Measurements from ENCODE around the gene COG5. TPM values are rescaled to one million over a fixed set of nuclear protein-coding genes. Genes with fewer than 3 reads are reported as not detected.

The COG5 gene
- total and polyA plus RNA-seq, 8 donors, result 4.1 to 34.7 (median 26.5) TPM

GRCh38 chr7:107354640-107355039, 209.1 kb downstream of the COG5 start:
- TF ChIP-seq, protein P1, sequence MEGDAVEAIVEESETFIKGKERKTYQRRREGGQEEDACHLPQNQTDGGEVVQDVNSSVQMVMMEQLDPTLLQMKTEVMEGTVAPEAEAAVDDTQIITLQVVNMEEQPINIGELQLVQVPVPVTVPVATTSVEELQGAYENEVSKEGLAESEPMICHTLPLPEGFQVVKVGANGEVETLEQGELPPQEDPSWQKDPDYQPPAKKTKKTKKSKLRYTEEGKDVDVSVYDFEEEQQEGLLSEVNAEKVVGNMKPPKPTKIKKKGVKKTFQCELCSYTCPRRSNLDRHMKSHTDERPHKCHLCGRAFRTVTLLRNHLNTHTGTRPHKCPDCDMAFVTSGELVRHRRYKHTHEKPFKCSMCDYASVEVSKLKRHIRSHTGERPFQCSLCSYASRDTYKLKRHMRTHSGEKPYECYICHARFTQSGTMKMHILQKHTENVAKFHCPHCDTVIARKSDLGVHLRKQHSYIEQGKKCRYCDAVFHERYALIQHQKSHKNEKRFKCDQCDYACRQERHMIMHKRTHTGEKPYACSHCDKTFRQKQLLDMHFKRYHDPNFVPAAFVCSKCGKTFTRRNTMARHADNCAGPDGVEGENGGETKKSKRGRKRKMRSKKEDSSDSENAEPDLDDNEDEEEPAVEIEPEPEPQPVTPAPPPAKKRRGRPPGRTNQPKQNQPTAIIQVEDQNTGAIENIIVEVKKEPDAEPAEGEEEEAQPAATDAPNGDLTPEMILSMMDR (IDR thresholded peaks at IDR 0.05), result no peak
- 98 to 99% methylated on average over 3 of the region's 3 CpGs for WGBS, 2 donors
- intact Hi-C loops (cut with DNase I), result no loop called here
- no peak overlapping the region for H3K27ac ChIP-seq
- H3K27me3 ChIP-seq, result no peaks in the 10 kb centered on the region
- no peaks in the 10 kb centered on the region for H3K4me1 ChIP-seq
- no peaks in the 10 kb centered on the region for H3K9me3 ChIP-seq
- no peak overlapping the region for H3K4me3 ChIP-seq
- ATAC-seq (no peak), DNase-seq (no peak), FAIRE-seq (no peak)
- H3K36me3 ChIP-seq, result peaks cover 0 to 4% (median 0%) of the 10 kb centered on the region in 3 donors

GRCh38 chr7:107353701-107354100, 210.0 kb downstream of the COG5 start:
- H3K4me3 ChIP-seq, result no peak overlapping the region
- H3K27me3 ChIP-seq, result no peaks in the 10 kb centered on the region
- DNase-seq (no peak), FAIRE-seq (no peak), ATAC-seq (no peak)
- intact Hi-C loops (cut with DNase I), result no loop called here
- TF ChIP-seq, protein P1 (IDR thresholded peaks at IDR 0.05), result no peak
- H3K4me1 ChIP-seq, result no peaks in the 10 kb centered on the region
- H3K9me3 ChIP-seq, result no peaks in the 10 kb centered on the region
- no peak overlapping the region for H3K27ac ChIP-seq
- H3K36me3 ChIP-seq, result no peaks in the 10 kb centered on the region

GRCh38 chr7:107345898-107346297, 217.8 kb downstream of the COG5 start:
- intact Hi-C loops (cut with DNase I), result no loop called here
- Histone ChIP-seq H3K27me3 (no peaks in the 10 kb centered on the region), H3K4me3 (no peak overlapping the region), H3K27ac (no peak overlapping the region), H3K9me3 (no peaks in the 10 kb centered on the region), H3K4me1 (no peaks in the 10 kb centered on the region), H3K36me3 (no peaks in the 10 kb centered on the region)
- DNase-seq (no peak), ATAC-seq (no peak), FAIRE-seq (no peak)
- WGBS, 2 donors, result 94 to 99% methylated on average over 1 of the region's 1 CpG
- TF ChIP-seq, protein P1 (IDR thresholded peaks at IDR 0.05), result no peak

DNA sequence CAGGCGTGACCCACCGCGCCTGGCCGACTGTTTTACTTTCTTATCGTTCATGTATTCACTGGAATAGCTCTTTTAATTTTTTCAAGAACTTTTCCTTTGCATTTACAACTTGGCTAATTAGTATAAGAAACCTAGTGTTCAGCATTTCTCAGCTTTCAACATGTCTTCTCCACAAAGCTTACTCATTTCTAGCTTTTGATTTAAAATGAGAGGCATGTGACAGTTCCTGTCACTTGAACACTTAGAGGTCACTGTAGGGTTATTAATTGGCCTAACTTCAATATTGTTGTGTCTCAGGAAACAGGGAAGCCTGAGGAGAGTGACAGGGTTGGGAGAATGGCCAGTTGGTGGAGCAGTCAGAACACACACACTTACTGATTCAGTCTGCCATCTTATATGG, 218.9 kb downstream of the COG5 start:
- DNase-seq (no peak), ATAC-seq (no peak), FAIRE-seq (no peak)
- WGBS, 2 donors, result 97 to 99% methylated on average over 5 of the region's 5 CpGs
- TF ChIP-seq, protein P1 (IDR thresholded peaks at IDR 0.05), result no peak
- H3K4me3 ChIP-seq, result no peak overlapping the region
- no peaks in the 10 kb centered on the region for H3K36me3 ChIP-seq
- no peaks in the 10 kb centered on the region for H3K27me3 ChIP-seq
- no peak overlapping the region for H3K27ac ChIP-seq
- no peaks in the 10 kb centered on the region for H3K9me3 ChIP-seq
- intact Hi-C loops (cut with DNase I), result no loop called here
- no peaks in the 10 kb centered on the region for H3K4me1 ChIP-seq

DNA sequence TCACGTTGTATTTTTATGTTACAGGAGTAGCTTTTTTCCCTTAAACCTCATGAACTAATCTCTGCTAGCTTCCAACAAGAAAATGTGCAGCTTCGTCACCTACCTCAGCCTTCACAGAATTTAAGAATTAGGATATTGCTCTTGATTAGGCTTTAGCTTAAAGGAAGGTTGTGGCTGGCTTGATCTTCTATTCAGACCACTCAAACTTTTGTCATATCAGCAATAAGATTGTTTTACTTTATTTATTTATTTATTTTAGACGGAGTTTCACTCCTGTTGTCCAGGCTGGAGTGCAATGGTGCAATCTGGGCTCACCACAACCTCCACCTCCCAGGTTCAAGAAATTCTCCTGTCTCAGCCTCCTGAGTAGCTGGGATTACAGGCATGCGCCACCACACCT, 219.4 kb downstream of the COG5 start:
- no peaks in the 10 kb centered on the region for H3K27me3 ChIP-seq
- WGBS, 2 donors, result 96 to 98% methylated on average over 4 of the region's 4 CpGs
- no peaks in the 10 kb centered on the region for H3K9me3 ChIP-seq
- H3K4me3 ChIP-seq, result no peak overlapping the region
- ATAC-seq (no peak), FAIRE-seq (no peak), DNase-seq (no peak)
- TF ChIP-seq, protein P1 (IDR thresholded peaks at IDR 0.05), result no peak
- no peaks in the 10 kb centered on the region for H3K4me1 ChIP-seq
- H3K36me3 ChIP-seq, result no peaks in the 10 kb centered on the region
- intact Hi-C loops (cut with DNase I), result no loop called here
- H3K27ac ChIP-seq, result no peak overlapping the region
